Body of pancreas (tissue), 4 donors: ENCODE results near the gene UQCRC1. TPM values are rescaled to one million over a fixed set of nuclear protein-coding genes. Genes with fewer than 3 reads are reported as not detected.

Experiments used
- ATAC-seq: fragments of 150-250 bp; one replicate; pipeline ENCODE4 v1.9.1; 2016
- DNase-seq, 4 donors: peaks; one replicate each; pipeline ENCODE4 v3.0.0-alpha.2; 2019
- H3K27ac ChIP-seq, 4 donors: fragments of 200-600 bp; sonication (generic); 1 replicate in 3 of 4; 2 replicates in 1 of 4; pipeline versions ENCODE4 v1.5.1 to v1.6.1; 2016 to 2019; ENCODE audit warnings: mild to moderate bottlenecking in 1 of 4, mixed read lengths in 1 of 4, moderate library complexity in 1 of 4
- H3K27me3 ChIP-seq, 2 donors: fragments of 200-600 bp; sonication (generic); one replicate each; pipeline ENCODE4 v1.6.0; 2016; ENCODE audit warnings: mild to moderate bottlenecking in 1 of 2
- H3K36me3 ChIP-seq, 2 donors: fragments of 200-600 bp; sonication (generic); replicated peaks in 1 of 2; 2 replicates each; pipeline ENCODE4 v1.5.1; 2016; ENCODE audit warnings: low read depth in 2 of 2; ENCODE audit not compliant: insufficient read depth in 1 of 2
- H3K4me1 ChIP-seq: fragments of 200-600 bp; sonication (generic); one replicate; pipeline ENCODE4 v1.6.0; 2016
- H3K4me3 ChIP-seq, 2 donors: fragments of 200-600 bp; sonication (generic); 1 replicate in 1 of 2; 2 replicates in 1 of 2; pipeline ENCODE4 v1.5.1; 2016 to 2019
- H3K9me3 ChIP-seq, 3 donors: fragments of 200-600 bp; sonication (generic); 1 replicate in 2 of 3; 2 replicates in 1 of 3; pipeline ENCODE4 v1.5.1; 2016
- CTCF ChIP-seq, 7 experiments: fragments of 450-650 bp in 4 of 7; fragments of 200-600 bp in 3 of 7; sonication (generic) in 3 of 7; IDR thresholded peaks; one replicate each; pipeline ENCODE4 v1.5.1; 2016 to 2019; ENCODE audit warnings: antibody characterized with exemption in 7 of 7
- POLR2A ChIP-seq, 3 donors: fragments of 450-650 bp; IDR thresholded peaks; one replicate each; pipeline ENCODE4 v1.6.1; 2016; ENCODE audit warnings: antibody characterized with exemption in 3 of 3, mild to moderate bottlenecking in 2 of 3
- WGBS, 2 donors: methylation state at CpG; one replicate each; pipeline ENCODE4 v1.1.5; 2017; 5-methylcytosine and 5-hydroxymethylcytosine counted together
- intact Hi-C: fragments of 100-400 bp; cut with DNase I; formaldehyde crosslinking; loops from one replicate; pipeline ENCODE4 v1.15.1; 2023
- total RNA-seq, 2 donors: library from RNA; depleted of rRNA; stranded (reverse); fragments of >200 nt; gene quantifications; one replicate each; pipeline ENCODE4 v1.1.0, GENCODE V29; 2016

Gene UQCRC1
- total RNA-seq, 2 donors from 2014 or later: 92.9 to 161 TPM

DNA sequence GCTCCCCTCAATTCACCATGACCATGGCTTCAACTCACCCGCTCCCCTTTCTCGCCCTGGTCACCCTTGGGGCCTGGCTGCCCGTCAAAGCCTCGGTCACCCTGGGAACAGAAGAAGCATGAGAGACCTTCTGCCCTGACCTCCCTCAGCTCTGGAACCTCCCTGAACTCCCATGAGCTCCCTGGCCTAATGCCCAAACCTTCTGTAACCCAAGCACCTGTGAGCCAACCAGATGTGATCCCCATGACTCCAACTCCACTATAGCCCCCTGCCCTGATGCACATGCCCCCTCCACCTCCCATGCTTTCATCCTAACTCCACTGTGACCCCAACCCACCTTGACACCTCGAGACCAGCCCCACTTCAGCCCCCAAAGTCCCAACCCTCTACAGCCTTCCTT is 42.4 kb downstream of the UQCRC1 start:
- DNase-seq (no peak), ATAC-seq (no peak)
- intact Hi-C loops: no loop called here
- no peaks in the 10 kb centered on the region for H3K4me1 ChIP-seq
- no peaks in the 10 kb centered on the region for H3K27me3 ChIP-seq
- TF ChIP-seq POLR2A (IDR thresholded peaks at IDR 0.05): no peak
- TF ChIP-seq CTCF (IDR thresholded peaks at IDR 0.05): no peak
- H3K9me3 ChIP-seq: no peaks in the 10 kb centered on the region
- no peak overlapping the region for H3K4me3 ChIP-seq
- 66 to 80% methylated on average over 5 of the region's 5 CpGs for WGBS, 2 donors
- H3K36me3 ChIP-seq: no peaks in the 10 kb centered on the region
- H3K27ac ChIP-seq: no peak overlapping the region

- no peaks in the 10 kb centered on the region for H3K36me3 ChIP-seq
- intact Hi-C loops: no loop called here
- ATAC-seq: no peak
- no peak overlapping the region for H3K4me3 ChIP-seq
- 87 to 89% methylated on average over 7 to 8 of the region's 9 CpGs for WGBS, 2 donors
- no peaks in the 10 kb centered on the region for H3K27me3 ChIP-seq
- DNase-seq: no peak
- no peaks in the 10 kb centered on the region for H3K4me1 ChIP-seq
- H3K9me3 ChIP-seq: no peaks in the 10 kb centered on the region
- H3K27ac ChIP-seq: no peak overlapping the region
- TF ChIP-seq CTCF (IDR thresholded peaks at IDR 0.05): no peak
- no peak for TF ChIP-seq POLR2A (IDR thresholded peaks at IDR 0.05)
Measured at GRCh38 chr3:48566401-48566760, 43.1 kb downstream of the UQCRC1 start.

- Histone ChIP-seq H3K9me3 (no peaks in the 10 kb centered on the region), H3K4me3 (no peak overlapping the region), H3K36me3 (no peaks in the 10 kb centered on the region), H3K27me3 (no peaks in the 10 kb centered on the region), H3K4me1 (peaks cover 3% of the 10 kb centered on the region), H3K27ac (no peak overlapping the region)
- WGBS, 2 donors: 55 to 71% methylated on average over 7 of the region's 7 CpGs
- intact Hi-C loops: no loop called here
- DNase-seq: no peak
- ATAC-seq: no peak
- TF ChIP-seq POLR2A (IDR thresholded peaks at IDR 0.05) (no peak), CTCF (IDR thresholded peaks at IDR 0.05) (no peak)
Measured at GRCh38 chr3:48565591-48566400, 43.6 kb downstream of the UQCRC1 start.

DNA sequence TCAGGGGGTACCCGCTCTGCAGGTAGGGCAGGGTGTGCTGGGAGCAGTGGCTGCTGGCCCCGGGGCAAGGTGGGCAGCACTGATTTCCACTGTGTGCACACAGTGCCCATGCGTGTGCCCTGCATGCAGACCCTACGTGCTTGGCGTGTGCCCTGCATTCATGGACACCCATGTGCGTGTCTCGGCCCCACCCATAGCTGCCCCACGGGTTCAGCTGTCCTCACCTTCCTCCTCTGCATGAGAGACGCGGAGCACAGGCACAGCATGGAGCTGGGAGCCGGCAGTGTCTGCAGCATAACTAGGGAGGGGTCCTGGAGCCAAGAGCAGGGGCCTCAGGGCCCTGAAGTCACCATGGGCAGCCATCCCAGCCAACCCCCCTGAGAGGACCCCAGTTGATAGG is 44.3 kb downstream of the UQCRC1 start:
- TF ChIP-seq POLR2A (IDR thresholded peaks at IDR 0.05) (no peak), CTCF (IDR thresholded peaks at IDR 0.05) (no peak)
- DNase-seq (no peak), ATAC-seq (no peak)
- H3K9me3 ChIP-seq: no peaks in the 10 kb centered on the region
- peaks cover 3% of the 10 kb centered on the region for H3K4me1 ChIP-seq
- WGBS, 2 donors: 89 to 95% methylated on average over 10 to 11 of the region's 11 CpGs
- intact Hi-C loops: no loop called here
- no peaks in the 10 kb centered on the region for H3K36me3 ChIP-seq
- no peak overlapping the region for H3K27ac ChIP-seq
- no peak overlapping the region for H3K4me3 ChIP-seq
- H3K27me3 ChIP-seq: no peaks in the 10 kb centered on the region

- TF ChIP-seq CTCF (IDR thresholded peaks at IDR 0.05): no peak
- TF ChIP-seq POLR2A (IDR thresholded peaks at IDR 0.05): no peak
- no peak for DNase-seq
- Histone ChIP-seq H3K36me3 (no peaks in the 10 kb centered on the region), H3K27me3 (no peaks in the 10 kb centered on the region), H3K4me1 (peaks cover 3% of the 10 kb centered on the region), H3K9me3 (no peaks in the 10 kb centered on the region), H3K4me3 (no peak overlapping the region), H3K27ac (no peak overlapping the region)
- no peak for ATAC-seq
- intact Hi-C loops: loop anchor here (5.0 kb wide), 1 partner anchor 102 kb away; no protein-coding TSS in a partner anchor
- WGBS, 2 donors: 79% methylated on average over 9 of the region's 11 CpGs; no CpG with 5 or more reads in 1 of the 2 donors
Measured at GRCh38 chr3:48564667-48565066, 44.8 kb downstream of the UQCRC1 start.
